ENCODE data around the gene MUSTN1.

- no peak for TF ChIP-seq CTCF (IDR thresholded peaks at IDR 0.05)
- TF ChIP-seq POLR2A (IDR thresholded peaks at IDR 0.05), result no peak
These were observed at the start of gene MUSTN1 for GRCh38 chr3:52834871-52835501.

Data from lower leg skin (tissue), 3 donors.